K562 (cell line): ENCODE results near the gene CDSN. TPM values are rescaled to one million over a fixed set of nuclear protein-coding genes. Genes with fewer than 3 reads are reported as not detected.
A peak's percentile ranks its signal among the peaks of the same experiment; 100 is the strongest.

Experiments
- CHD2 ChIP-seq: IDR thresholded peaks from 2 replicates; pipeline ENCODE4 v1.6.1; 2011; ENCODE audit warnings: low read depth, low read length
- ETV1 ChIP-seq: fragments of 450-650 bp; conservative IDR thresholded peaks from 2 replicates; pipeline ENCODE4 v1.6.1; 2016; ENCODE audit warnings: missing genetic modification characterization, control low read depth, low read depth, missing compliant biosample characterization
- GABPA ChIP-seq: fragments of 200-800 bp; sonication (Bioruptor generic); conservative IDR thresholded peaks from 2 replicates; pipeline ENCODE4 v1.6.1; 2016; ENCODE audit warnings: low read depth, missing genetic modification characterization, missing compliant biosample characterization
- HCFC1 ChIP-seq: IDR thresholded peaks from 2 replicates; pipeline ENCODE4 v1.6.1; 2012; ENCODE audit warnings: low read depth, low read length, improper control_type of control experiment
- KAT7 ChIP-seq: sonication (generic); formaldehyde crosslinking; IDR thresholded peaks from 2 replicates; pipeline ENCODE4 v1.8.0; 2022; ENCODE audit warnings: missing genetic modification reagents, mild to moderate bottlenecking, borderline replicate concordance
- MITF ChIP-seq: IDR thresholded peaks from 2 replicates; pipeline ENCODE4 v1.6.1; 2014; ENCODE audit warnings: antibody characterized with exemption
- NFRKB ChIP-seq: fragments of 450-650 bp; IDR thresholded peaks from 2 replicates; pipeline ENCODE4 v1.6.1; 2016; ENCODE audit warnings: low read depth
- RNF2 ChIP-seq: sonication (generic); IDR thresholded peaks from 2 replicates; pipeline ENCODE4 v1.6.1; 2016
- ZFP36 ChIP-seq: fragments of 150-350 bp; IDR thresholded peaks from 2 replicates; pipeline ENCODE4 v1.6.1; 2018; ENCODE audit warnings: low read length, low read depth; ENCODE audit not compliant: partially characterized antibody
- ZFPM2 ChIP-seq: fragments of 250-450 bp; sonication (Bioruptor Pico); IDR thresholded peaks from 2 replicates; pipeline ENCODE4 v1.5.1; 2022; ENCODE audit warnings: mild to moderate bottlenecking
- ZNF431 ChIP-seq: sonication (generic); formaldehyde crosslinking; IDR thresholded peaks from 2 replicates; pipeline ENCODE4 v1.8.0; 2022; ENCODE audit warnings: mild to moderate bottlenecking, missing genetic modification reagents
- ZNF764 ChIP-seq: fragments of 250-450 bp; sonication (Bioruptor Pico); IDR thresholded peaks from 2 replicates; pipeline ENCODE4 v1.4.0; 2020; ENCODE audit warnings: low read depth, mild to moderate bottlenecking, moderate library complexity
- polyA plus RNA-seq, 8 experiments: library from polyadenylated mRNA; depleted of rRNA in 4 of 8; stranded (reverse) in 5 of 8; unstranded in 3 of 8; fragments of >200 nt; fragmentation: Nextera tagmentation in 2 of 8; fragmentation: Illumina TruSeq in 1 of 8; extraction: Ambion mirVana in 2 of 8; extraction: Trizol in 1 of 8; gene quantifications; 2 replicates each; pipeline versions ENCODE4 v1.2.1 to v1.2.3, GENCODE V29; 2011 to 2014; ENCODE audit warnings: inconsistent platforms in 1 of 8, missing spikeins in 1 of 8
- total RNA-seq, 7 experiments: library from RNA; depleted of rRNA in 6 of 7; stranded (reverse); fragments of >200 nt in 6 of 7; fragmentation: Illumina TruSeq in 2 of 7; extraction: Trizol in 2 of 7; gene quantifications; 2 replicates each; pipeline versions ENCODE4 v1.2.1 to v1.2.3, GENCODE V29; 2011 to 2021; ENCODE audit warnings: low replicate concordance in 1 of 7
- TF ChIP-seq, protein P1 (sequence below): fragments of 200-600 bp; sonication (generic); IDR thresholded peaks from one replicate; pipeline ENCODE4 v1.6.1; 2012; ENCODE audit warnings: mild to moderate bottlenecking, low read depth, low read length, inconsistent platforms

Gene CDSN
- total and polyA plus RNA-seq, 9 of the 15 experiments (the other 6 are each of a cell fraction or from before 2014, with no cell fraction given) = not detected

- TF ChIP-seq GABPA = no peak
- TF ChIP-seq, protein P1, sequence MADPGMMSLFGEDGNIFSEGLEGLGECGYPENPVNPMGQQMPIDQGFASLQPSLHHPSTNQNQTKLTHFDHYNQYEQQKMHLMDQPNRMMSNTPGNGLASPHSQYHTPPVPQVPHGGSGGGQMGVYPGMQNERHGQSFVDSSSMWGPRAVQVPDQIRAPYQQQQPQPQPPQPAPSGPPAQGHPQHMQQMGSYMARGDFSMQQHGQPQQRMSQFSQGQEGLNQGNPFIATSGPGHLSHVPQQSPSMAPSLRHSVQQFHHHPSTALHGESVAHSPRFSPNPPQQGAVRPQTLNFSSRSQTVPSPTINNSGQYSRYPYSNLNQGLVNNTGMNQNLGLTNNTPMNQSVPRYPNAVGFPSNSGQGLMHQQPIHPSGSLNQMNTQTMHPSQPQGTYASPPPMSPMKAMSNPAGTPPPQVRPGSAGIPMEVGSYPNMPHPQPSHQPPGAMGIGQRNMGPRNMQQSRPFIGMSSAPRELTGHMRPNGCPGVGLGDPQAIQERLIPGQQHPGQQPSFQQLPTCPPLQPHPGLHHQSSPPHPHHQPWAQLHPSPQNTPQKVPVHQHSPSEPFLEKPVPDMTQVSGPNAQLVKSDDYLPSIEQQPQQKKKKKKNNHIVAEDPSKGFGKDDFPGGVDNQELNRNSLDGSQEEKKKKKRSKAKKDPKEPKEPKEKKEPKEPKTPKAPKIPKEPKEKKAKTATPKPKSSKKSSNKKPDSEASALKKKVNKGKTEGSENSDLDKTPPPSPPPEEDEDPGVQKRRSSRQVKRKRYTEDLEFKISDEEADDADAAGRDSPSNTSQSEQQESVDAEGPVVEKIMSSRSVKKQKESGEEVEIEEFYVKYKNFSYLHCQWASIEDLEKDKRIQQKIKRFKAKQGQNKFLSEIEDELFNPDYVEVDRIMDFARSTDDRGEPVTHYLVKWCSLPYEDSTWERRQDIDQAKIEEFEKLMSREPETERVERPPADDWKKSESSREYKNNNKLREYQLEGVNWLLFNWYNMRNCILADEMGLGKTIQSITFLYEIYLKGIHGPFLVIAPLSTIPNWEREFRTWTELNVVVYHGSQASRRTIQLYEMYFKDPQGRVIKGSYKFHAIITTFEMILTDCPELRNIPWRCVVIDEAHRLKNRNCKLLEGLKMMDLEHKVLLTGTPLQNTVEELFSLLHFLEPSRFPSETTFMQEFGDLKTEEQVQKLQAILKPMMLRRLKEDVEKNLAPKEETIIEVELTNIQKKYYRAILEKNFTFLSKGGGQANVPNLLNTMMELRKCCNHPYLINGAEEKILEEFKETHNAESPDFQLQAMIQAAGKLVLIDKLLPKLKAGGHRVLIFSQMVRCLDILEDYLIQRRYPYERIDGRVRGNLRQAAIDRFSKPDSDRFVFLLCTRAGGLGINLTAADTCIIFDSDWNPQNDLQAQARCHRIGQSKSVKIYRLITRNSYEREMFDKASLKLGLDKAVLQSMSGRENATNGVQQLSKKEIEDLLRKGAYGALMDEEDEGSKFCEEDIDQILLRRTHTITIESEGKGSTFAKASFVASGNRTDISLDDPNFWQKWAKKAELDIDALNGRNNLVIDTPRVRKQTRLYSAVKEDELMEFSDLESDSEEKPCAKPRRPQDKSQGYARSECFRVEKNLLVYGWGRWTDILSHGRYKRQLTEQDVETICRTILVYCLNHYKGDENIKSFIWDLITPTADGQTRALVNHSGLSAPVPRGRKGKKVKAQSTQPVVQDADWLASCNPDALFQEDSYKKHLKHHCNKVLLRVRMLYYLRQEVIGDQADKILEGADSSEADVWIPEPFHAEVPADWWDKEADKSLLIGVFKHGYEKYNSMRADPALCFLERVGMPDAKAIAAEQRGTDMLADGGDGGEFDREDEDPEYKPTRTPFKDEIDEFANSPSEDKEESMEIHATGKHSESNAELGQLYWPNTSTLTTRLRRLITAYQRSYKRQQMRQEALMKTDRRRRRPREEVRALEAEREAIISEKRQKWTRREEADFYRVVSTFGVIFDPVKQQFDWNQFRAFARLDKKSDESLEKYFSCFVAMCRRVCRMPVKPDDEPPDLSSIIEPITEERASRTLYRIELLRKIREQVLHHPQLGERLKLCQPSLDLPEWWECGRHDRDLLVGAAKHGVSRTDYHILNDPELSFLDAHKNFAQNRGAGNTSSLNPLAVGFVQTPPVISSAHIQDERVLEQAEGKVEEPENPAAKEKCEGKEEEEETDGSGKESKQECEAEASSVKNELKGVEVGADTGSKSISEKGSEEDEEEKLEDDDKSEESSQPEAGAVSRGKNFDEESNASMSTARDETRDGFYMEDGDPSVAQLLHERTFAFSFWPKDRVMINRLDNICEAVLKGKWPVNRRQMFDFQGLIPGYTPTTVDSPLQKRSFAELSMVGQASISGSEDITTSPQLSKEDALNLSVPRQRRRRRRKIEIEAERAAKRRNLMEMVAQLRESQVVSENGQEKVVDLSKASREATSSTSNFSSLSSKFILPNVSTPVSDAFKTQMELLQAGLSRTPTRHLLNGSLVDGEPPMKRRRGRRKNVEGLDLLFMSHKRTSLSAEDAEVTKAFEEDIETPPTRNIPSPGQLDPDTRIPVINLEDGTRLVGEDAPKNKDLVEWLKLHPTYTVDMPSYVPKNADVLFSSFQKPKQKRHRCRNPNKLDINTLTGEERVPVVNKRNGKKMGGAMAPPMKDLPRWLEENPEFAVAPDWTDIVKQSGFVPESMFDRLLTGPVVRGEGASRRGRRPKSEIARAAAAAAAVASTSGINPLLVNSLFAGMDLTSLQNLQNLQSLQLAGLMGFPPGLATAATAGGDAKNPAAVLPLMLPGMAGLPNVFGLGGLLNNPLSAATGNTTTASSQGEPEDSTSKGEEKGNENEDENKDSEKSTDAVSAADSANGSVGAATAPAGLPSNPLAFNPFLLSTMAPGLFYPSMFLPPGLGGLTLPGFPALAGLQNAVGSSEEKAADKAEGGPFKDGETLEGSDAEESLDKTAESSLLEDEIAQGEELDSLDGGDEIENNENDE = no peak
- TF ChIP-seq ZNF431 (CRISPR knock-in tag) = no peak
- no peak for TF ChIP-seq ZNF764 (CRISPR knock-in tag)
- no peak for TF ChIP-seq ZFPM2 (CRISPR knock-in tag)
- TF ChIP-seq HCFC1 = peak; percentile 7; the same call in 1 of the 2 replicates
- TF ChIP-seq KAT7 = peak; percentile 58; the same call in 1 of the 2 replicates
- TF ChIP-seq MITF = no peak
- TF ChIP-seq NFRKB = no peak
- TF ChIP-seq CHD2 = peak; percentile 91
- TF ChIP-seq ZFP36 = no peak
- TF ChIP-seq RNF2 = no peak
- TF ChIP-seq ETV1 (tag) = no peak
Measured at GRCh38 chr6:31158140-31158862, 38.1 kb upstream of the CDSN start, which contains the start of gene TCF19 (continued).
